ENCODE results near the gene SPRR3. TPM values are rescaled to one million over a fixed set of nuclear protein-coding genes. Genes with fewer than 3 reads are reported as not detected.

Gene SPRR3
- not detected in 2 replicates for total RNA-seq

DNA sequence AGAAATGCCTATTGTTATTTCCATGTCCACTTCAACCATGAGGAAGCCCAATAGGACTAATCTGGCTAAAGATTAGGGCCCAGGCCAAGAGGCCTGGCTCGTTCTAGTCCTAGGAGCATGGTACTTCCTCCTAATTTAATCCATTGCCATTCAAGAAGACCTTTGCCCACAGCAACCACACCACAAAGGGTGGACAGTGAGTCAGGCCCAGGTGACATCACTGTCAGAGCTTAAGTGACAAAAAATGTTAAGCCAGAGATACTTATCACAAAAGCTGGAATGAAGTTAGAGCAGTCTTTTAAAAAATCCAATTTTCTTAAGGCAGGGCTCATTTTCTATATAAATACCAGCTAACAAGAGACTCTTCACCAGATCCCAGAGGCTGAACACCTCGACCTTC, at the start of gene SPRR3:
TSS of gene SPRR3 (plus strand) at position 368 of the 400 bp plus-strand sequence. CDS start 1,272 bp downstream, outside the sequence.

GRCh38 chr1:152970495-152970894, 31.1 kb upstream of the SPRR3 start, which contains the start of gene SPRR4:
SPRR4 (plus strand) TSS chr1:152970648; CDS start chr1:152971891, 1,243 bp downstream.

GRCh38 chr1:152983743-152984142, 17.8 kb upstream of the SPRR3 start, which contains the start of gene SPRR1A:
SPRR1A (plus strand) TSS chr1:152984081; CDS start chr1:152985231, 1,150 bp downstream.

DNA sequence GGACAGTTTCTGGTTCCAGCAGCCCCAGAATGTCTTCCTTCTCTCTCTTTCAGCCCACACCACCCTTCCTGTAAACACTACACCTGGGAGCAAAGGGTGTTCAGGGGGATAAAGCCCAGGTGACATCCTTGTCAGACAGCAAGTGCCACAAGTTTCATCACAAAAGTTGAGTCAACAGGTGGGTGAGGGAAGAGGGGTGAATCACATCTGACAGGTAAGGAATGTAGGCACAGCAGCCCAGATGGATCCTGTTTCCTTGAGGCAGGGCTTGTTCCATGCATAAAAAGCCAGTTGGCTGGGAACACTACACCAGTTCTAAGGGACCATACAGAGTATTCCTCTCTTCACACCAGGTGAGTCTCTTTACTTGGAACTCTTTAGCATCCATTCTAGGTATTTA, 29.3 kb downstream of the SPRR3 start, which contains the start of gene SPRR1B:
TSS of gene SPRR1B (plus strand) at position 309 of the 400 bp plus-strand sequence. CDS start 1,143 bp downstream, outside the sequence.

GRCh38 chr1:153040950-153041631, 39.5 kb downstream of the SPRR3 start, which contains the start of gene SPRR2D:
SPRR2D (minus strand) TSS chr1:153041120; CDS start chr1:153040346, 774 bp downstream.

Other genes starting within 250 kb of the SPRR3 start
- not detected in 2 replicates for gene KPRP, start 243.7 kb upstream of the SPRR3 start, total RNA-seq
- not detected in 2 replicates for gene LCE1F, start 226.6 kb upstream of the SPRR3 start, total RNA-seq
- not detected in 2 replicates for gene LCE1E, start 215.5 kb upstream of the SPRR3 start, total RNA-seq
- gene LCE1D, start 205.0 kb upstream of the SPRR3 start, total RNA-seq, result not detected in 2 replicates
- not detected in 2 replicates for gene LCE1C, start 195.1 kb upstream of the SPRR3 start, total RNA-seq
- gene LCE1B, start 189.8 kb upstream of the SPRR3 start, total RNA-seq, result not detected in 2 replicates
- gene LCE1A, start 174.3 kb upstream of the SPRR3 start, total RNA-seq, result not detected in 2 replicates
- not detected in 2 replicates for gene LCE6A, start 158.9 kb upstream of the SPRR3 start, total RNA-seq
- gene LCE7A, start 141.8 kb upstream of the SPRR3 start, total RNA-seq, result not detected in 2 replicates
- not detected in 2 replicates for gene SMCP, start 123.4 kb upstream of the SPRR3 start, total RNA-seq
- gene IVL, start 93.2 kb upstream of the SPRR3 start, total RNA-seq, result not detected in 2 replicates
- not detected in 2 replicates for gene SPRR5, start 54.5 kb upstream of the SPRR3 start, total RNA-seq
- not detected in 2 replicates for gene SPRR4, start 31.1 kb upstream of the SPRR3 start, total RNA-seq
- gene SPRR1A, start 17.7 kb upstream of the SPRR3 start, total RNA-seq, result not detected in 2 replicates
- not detected in 2 replicates for gene SPRR1B, start 29.5 kb downstream of the SPRR3 start, total RNA-seq
- gene SPRR2D, start 39.4 kb downstream of the SPRR3 start, total RNA-seq, result not detected in 2 replicates
- gene SPRR2A, start 55.8 kb downstream of the SPRR3 start, total RNA-seq, result not detected in 2 replicates
- gene SPRR2B, start 69.9 kb downstream of the SPRR3 start, total RNA-seq, result not detected in 2 replicates
- not detected in 2 replicates for gene SPRR2E, start 92.8 kb downstream of the SPRR3 start, total RNA-seq
- gene SPRR2F, start 111.8 kb downstream of the SPRR3 start, total RNA-seq, result not detected in 2 replicates
- gene SPRR2G, start 149.1 kb downstream of the SPRR3 start, total RNA-seq, result not detected in 2 replicates
- not detected in 2 replicates for gene LELP1, start 201.7 kb downstream of the SPRR3 start, total RNA-seq
- not detected in 2 replicates for gene PRR9, start 215.8 kb downstream of the SPRR3 start, total RNA-seq